Astrocyte (in vitro differentiated cells and primary cell): ENCODE measurements around the gene C5orf34. TPM values are rescaled to one million over a fixed set of nuclear protein-coding genes. Genes with fewer than 3 reads are reported as not detected.
"Not testable (repeated sequence)": the region's sequence is repeated elsewhere in the genome, so short reads cannot be mapped to it uniquely, and the experiment has no call there.

Experiments used
- DNase-seq: peaks from one replicate; pipeline ENCODE4 v3.0.0-alpha.2; 2010; ENCODE audit warnings: low read depth
- FAIRE-seq: peaks from 2 replicates; lab custom pipeline; 2011; peaks lifted over from hg19 to GRCh38; lab: Jason Lieb, UNC
- H2AFZ ChIP-seq: 2 replicates; pipeline ENCODE4 v1.6.0; 2012; ENCODE audit warnings: low read depth, low read length, inconsistent platforms
- H3K27ac ChIP-seq: 2 replicates; pipeline ENCODE4 v1.5.1; 2011; ENCODE audit warnings: low read depth, low read length, inconsistent platforms
- H3K27me3 ChIP-seq: 2 replicates; pipeline ENCODE4 v1.6.0; 2011; ENCODE audit warnings: low read length, inconsistent platforms; ENCODE audit not compliant: insufficient read depth
- H3K36me3 ChIP-seq: 2 replicates; pipeline ENCODE4 v1.5.1; 2011; ENCODE audit warnings: low read length, inconsistent platforms; ENCODE audit not compliant: insufficient read depth
- H3K4me1 ChIP-seq: 2 replicates; pipeline ENCODE4 v1.5.1; 2011; ENCODE audit warnings: low read length, inconsistent platforms; ENCODE audit not compliant: insufficient read depth
- H3K4me2 ChIP-seq: 2 replicates; pipeline ENCODE4 v1.6.0; 2012; ENCODE audit warnings: low read length, inconsistent platforms
- H3K4me3 ChIP-seq: 2 replicates; pipeline ENCODE4 v1.5.1; 2011; ENCODE audit warnings: low read depth, mild to moderate bottlenecking, low read length, inconsistent platforms; ENCODE audit not compliant: insufficient read depth
- H3K79me2 ChIP-seq: 2 replicates; pipeline ENCODE4 v1.6.0; 2012; ENCODE audit warnings: mild to moderate bottlenecking, low read length, inconsistent platforms; ENCODE audit not compliant: insufficient read depth
- H3K9ac ChIP-seq: 2 replicates; pipeline ENCODE4 v1.6.0; 2012; ENCODE audit warnings: mild to moderate bottlenecking, low read length, inconsistent platforms
- H3K9me3 ChIP-seq: 2 replicates; pipeline ENCODE4 v1.5.1; 2012; ENCODE audit warnings: low read depth, mild to moderate bottlenecking, low read length, inconsistent platforms; ENCODE audit not compliant: insufficient read depth
- H4K20me1 ChIP-seq: 2 replicates; pipeline ENCODE4 v1.6.0; 2012; ENCODE audit warnings: low read length, inconsistent platforms; ENCODE audit not compliant: insufficient read depth
- H3K27ac Mint-ChIP-seq: one replicate; pipeline ENCODE4 v1.8.0; 2021; ENCODE audit warnings: mild to moderate bottlenecking, mixed read lengths; ENCODE audit not compliant: unreplicated experiment
- H3K27me3 Mint-ChIP-seq: one replicate; pipeline ENCODE4 v1.8.0; 2021; ENCODE audit warnings: low read depth, mixed read lengths; ENCODE audit not compliant: unreplicated experiment
- H3K36me3 Mint-ChIP-seq: one replicate; pipeline ENCODE4 v1.8.0; 2021; ENCODE audit warnings: low read depth, mixed read lengths; ENCODE audit not compliant: unreplicated experiment
- H3K4me1 Mint-ChIP-seq: one replicate; pipeline ENCODE4 v1.8.0; 2021; ENCODE audit warnings: low read depth, mixed read lengths; ENCODE audit not compliant: unreplicated experiment
- H3K4me3 Mint-ChIP-seq: one replicate; pipeline ENCODE4 v1.8.0; 2021; ENCODE audit warnings: mild to moderate bottlenecking, moderate library complexity, mixed read lengths; ENCODE audit not compliant: unreplicated experiment
- H3K9me3 Mint-ChIP-seq: one replicate; pipeline ENCODE4 v1.8.0; 2021; ENCODE audit warnings: mild to moderate bottlenecking, mixed read lengths; ENCODE audit not compliant: unreplicated experiment
- CTCF ChIP-seq: IDR thresholded peaks from 2 replicates; pipeline ENCODE4 v1.5.1; 2011; ENCODE audit warnings: low read depth, mild to moderate bottlenecking, inconsistent platforms, low read length, moderate library complexity; ENCODE audit not compliant: insufficient read depth
- EZH2 ChIP-seq: IDR thresholded peaks from 2 replicates; pipeline ENCODE4 v1.6.1; 2012; ENCODE audit warnings: mild to moderate bottlenecking, low read length, inconsistent platforms; ENCODE audit not compliant: insufficient read depth
- total RNA-seq: library from RNA; stranded (reverse); gene quantifications from 2 replicates; pipeline ENCODE4 v1.2.1, GENCODE V29; 2021

C5orf34 gene
- total RNA-seq, 1 donor from 2014 or later = 3.3 TPM

- H3K9me3 Mint-ChIP-seq = peaks cover 15% of the 10 kb centered on the region
- FAIRE-seq = no peak
These were observed 45.1 kb downstream of the C5orf34 start for GRCh38 chr5:43469671-43470391.

GRCh38 chr5:43467100-43467499, 47.8 kb downstream of the C5orf34 start:
- Histone ChIP-seq H3K27me3 (no peaks in the 10 kb centered on the region), H3K9ac (no peak overlapping the region), H3K36me3 (no peaks in the 10 kb centered on the region), H2AFZ (no peak overlapping the region), H3K4me2 (no peak overlapping the region), H3K9me3 (no peaks in the 10 kb centered on the region), H4K20me1 (no peaks in the 10 kb centered on the region), H3K79me2 (peaks cover 4% of the 10 kb centered on the region), H3K4me3 (no peak overlapping the region), H3K4me1 (no peaks in the 10 kb centered on the region), H3K27ac (no peak overlapping the region)
- H3K27ac Mint-ChIP-seq = no peak overlapping the region
- DNase-seq = no peak
- no peaks in the 10 kb centered on the region for H3K4me1 Mint-ChIP-seq
- no peaks in the 10 kb centered on the region for H3K27me3 Mint-ChIP-seq
- peaks cover 17% of the 10 kb centered on the region for H3K9me3 Mint-ChIP-seq
- no peak for TF ChIP-seq EZH2
- TF ChIP-seq CTCF = no peak
- H3K36me3 Mint-ChIP-seq = peaks cover 38% of the 10 kb centered on the region
- no peak for FAIRE-seq
- no peak overlapping the region for H3K4me3 Mint-ChIP-seq

More at GRCh38 chr5:43469671-43470391, 45.1 kb downstream of the C5orf34 start:
- Histone ChIP-seq H3K27me3 (no peaks in the 10 kb centered on the region), H3K9ac (no peak overlapping the region), H3K9me3 (no peaks in the 10 kb centered on the region), H3K4me1 (no peaks in the 10 kb centered on the region), H3K36me3 (no peaks in the 10 kb centered on the region), H3K27ac (no peak overlapping the region), H4K20me1 (no peaks in the 10 kb centered on the region), H3K4me2 (no peak overlapping the region), H3K4me3 (no peak overlapping the region), H2AFZ (no peak overlapping the region), H3K79me2 (peaks cover 2% of the 10 kb centered on the region)
- Mint-ChIP-seq H3K27me3 (no peaks in the 10 kb centered on the region), H3K4me3 (no peak overlapping the region), H3K4me1 (no peaks in the 10 kb centered on the region), H3K27ac (no peak overlapping the region), H3K36me3 (peaks cover 43% of the 10 kb centered on the region)
- TF ChIP-seq CTCF (no peak), EZH2 (no peak)
- DNase-seq = no peak

GRCh38 chr5:43465455-43465854, 49.5 kb downstream of the C5orf34 start:
- H3K27me3 Mint-ChIP-seq, H3K9ac ChIP-seq, H3K27ac Mint-ChIP-seq, H4K20me1 ChIP-seq, H3K4me2 ChIP-seq, H3K27ac ChIP-seq, H3K9me3 ChIP-seq, H3K36me3 ChIP-seq, H3K4me3 Mint-ChIP-seq, DNase-seq, FAIRE-seq, H3K4me3 ChIP-seq, H3K27me3 ChIP-seq, H3K4me1 ChIP-seq, H3K4me1 Mint-ChIP-seq, H2AFZ ChIP-seq: not testable (repeated sequence)
- peaks cover 12% of the 10 kb centered on the region for H3K79me2 ChIP-seq
- Mint-ChIP-seq H3K9me3 (peaks cover 16% of the 10 kb centered on the region), H3K36me3 (peaks cover 31% of the 10 kb centered on the region)
